GM19099 (cell line): ENCODE results near the gene CDH23.

Experiments
- POLR2A ChIP-seq: IDR thresholded peaks from 3 replicates; pipeline ENCODE4 v1.6.1; 2011; ENCODE audit warnings: low read depth; ENCODE audit not compliant: insufficient read length; ENCODE audit errors: extremely low read depth

The CDH23 gene

GRCh38 chr10:71522442-71523144, 125.9 kb downstream of the CDH23 start:
- no peak for TF ChIP-seq POLR2A

GRCh38 chr10:71523756-71524155, 127.0 kb downstream of the CDH23 start:
- no peak for TF ChIP-seq POLR2A

GRCh38 chr10:71525092-71525491, 128.4 kb downstream of the CDH23 start:
- TF ChIP-seq POLR2A = no peak

- TF ChIP-seq POLR2A = no peak
Measured at GRCh38 chr10:71525721-71526120, 129.0 kb downstream of the CDH23 start.

GRCh38 chr10:71526653-71527052, 129.9 kb downstream of the CDH23 start:
- no peak for TF ChIP-seq POLR2A

- no peak for TF ChIP-seq POLR2A
Measured at GRCh38 chr10:71527135-71527534, 130.4 kb downstream of the CDH23 start.

GRCh38 chr10:71528371-71529206, 131.9 kb downstream of the CDH23 start:
- no peak for TF ChIP-seq POLR2A

- no peak for TF ChIP-seq POLR2A
Measured at GRCh38 chr10:71529207-71529827, 132.6 kb downstream of the CDH23 start.

- no peak for TF ChIP-seq POLR2A
Measured at GRCh38 chr10:71530781-71531180, 134.1 kb downstream of the CDH23 start.

- TF ChIP-seq POLR2A = no peak
Measured at GRCh38 chr10:71531485-71532446, 135.0 kb downstream of the CDH23 start.

GRCh38 chr10:71532878-71533277, 136.2 kb downstream of the CDH23 start:
- no peak for TF ChIP-seq POLR2A

GRCh38 chr10:71533936-71534335, 137.2 kb downstream of the CDH23 start:
- no peak for TF ChIP-seq POLR2A

- no peak for TF ChIP-seq POLR2A
Measured at GRCh38 chr10:71534568-71535194, 138.0 kb downstream of the CDH23 start.

- no peak for TF ChIP-seq POLR2A
Measured at GRCh38 chr10:71536332-71536731, 139.6 kb downstream of the CDH23 start.
